ENCODE results near the gene CNKSR2. TPM values are rescaled to one million over a fixed set of nuclear protein-coding genes. Genes with fewer than 3 reads are reported as not detected.

The CNKSR2 gene
- total and polyA plus RNA-seq, 4 donors = 0.55 to 3.3 (median 2.0) TPM

- Histone ChIP-seq H3K4me3 (ENCODE audit: low read depth in 1 of 3, low read length in 3 of 3) (no peak overlapping the region), H3K27me3 (ENCODE audit: control insufficient read depth in 4 of 4, insufficient read depth in 4 of 4, low read length in 3 of 4) (no peaks in the 10 kb centered on the region), H3K27ac (ENCODE audit: low read depth in 1 of 2, low read length in 2 of 2) (no peak overlapping the region), H3K9ac (ENCODE audit: low read depth in 1 of 2, low read length in 2 of 2) (no peak overlapping the region), H3K36me3 (ENCODE audit: control insufficient read depth in 4 of 4, insufficient read depth in 3 of 4, low read depth in 1 of 4, low read length in 3 of 4) (no peaks in the 10 kb centered on the region), H3K9me3 (ENCODE audit: control insufficient read depth in 4 of 4, low read length in 3 of 4) (no peaks in the 10 kb centered on the region), H3K4me1 (ENCODE audit: control insufficient read depth in 4 of 4, insufficient read depth in 4 of 4, low read length in 3 of 4) (no peaks in the 10 kb centered on the region)
- DNase-seq (ENCODE audit: low spot score) = no peak
- WGBS = 91% methylated on average over 3 of the region's 3 CpGs
- no peak for TF ChIP-seq JUND (IDR thresholded peaks at IDR 0.05)
- TF ChIP-seq TAF1 (conservative IDR thresholded peaks at IDR 0.05) = no peak
- TF ChIP-seq RXRA (IDR thresholded peaks at IDR 0.05) = no peak
- TF ChIP-seq REST (IDR thresholded peaks at IDR 0.05) = no peak
- TF ChIP-seq RAD21 (IDR thresholded peaks at IDR 0.05) = no peak
- no peak for TF ChIP-seq SP1 (IDR thresholded peaks at IDR 0.05)
- TF ChIP-seq CTCF (IDR thresholded peaks at IDR 0.05; ENCODE audit: low read depth, low read length, missing input control) = no peak
- no peak for TF ChIP-seq HNF4G (IDR thresholded peaks at IDR 0.05)
- TF ChIP-seq HNF4A (conservative IDR thresholded peaks at IDR 0.05) = no peak
- TF ChIP-seq FOXA2 (IDR thresholded peaks at IDR 0.05) = no peak
- TF ChIP-seq FOXA1 (IDR thresholded peaks at IDR 0.05) = no peak
- no peak for TF ChIP-seq ATF3 (IDR thresholded peaks at IDR 0.05)
- no peak for TF ChIP-seq YY1 (IDR thresholded peaks at IDR 0.05)
- no peak for TF ChIP-seq MAX (IDR thresholded peaks at IDR 0.05)
- no peak for TF ChIP-seq EGR1 (IDR thresholded peaks at IDR 0.05; ENCODE audit: low read depth in 2 of 2)
- no peak for TF ChIP-seq NR2F2 (IDR thresholded peaks at IDR 0.05)
- no peak for TF ChIP-seq GABPA (IDR thresholded peaks at IDR 0.05 in 1 of 2, conservative IDR thresholded peaks at IDR 0.05 in 1 of 2)
These were observed 38.7 kb downstream of the CNKSR2 start for GRCh38 chrX:21412883-21413282.

GRCh38 chrX:21427086-21427485 is 52.9 kb downstream of the CNKSR2 start:
- Histone ChIP-seq H3K4me1 (ENCODE audit: control insufficient read depth in 4 of 4, insufficient read depth in 4 of 4, low read length in 3 of 4) (no peaks in the 10 kb centered on the region), H3K27me3 (ENCODE audit: control insufficient read depth in 4 of 4, insufficient read depth in 4 of 4, low read length in 3 of 4) (no peaks in the 10 kb centered on the region), H3K27ac (ENCODE audit: low read depth in 1 of 2, low read length in 2 of 2) (no peak overlapping the region), H3K9ac (ENCODE audit: low read depth in 1 of 2, low read length in 2 of 2) (no peak overlapping the region), H3K36me3 (ENCODE audit: control insufficient read depth in 4 of 4, insufficient read depth in 3 of 4, low read depth in 1 of 4, low read length in 3 of 4) (no peaks in the 10 kb centered on the region), H3K4me3 (ENCODE audit: low read depth in 1 of 3, low read length in 3 of 3) (no peak overlapping the region), H3K9me3 (ENCODE audit: control insufficient read depth in 4 of 4, low read length in 3 of 4) (no peaks in the 10 kb centered on the region)
- WGBS = 83% methylated on average over 2 of the region's 2 CpGs
- no peak for DNase-seq (ENCODE audit: low spot score)
- no peak for TF ChIP-seq GABPA (IDR thresholded peaks at IDR 0.05 in 1 of 2, conservative IDR thresholded peaks at IDR 0.05 in 1 of 2)
- TF ChIP-seq TAF1 (conservative IDR thresholded peaks at IDR 0.05) = no peak
- TF ChIP-seq NR2F2 (IDR thresholded peaks at IDR 0.05) = no peak
- TF ChIP-seq HNF4G (IDR thresholded peaks at IDR 0.05) = no peak
- no peak for TF ChIP-seq FOXA2 (IDR thresholded peaks at IDR 0.05)
- no peak for TF ChIP-seq JUND (IDR thresholded peaks at IDR 0.05)
- no peak for TF ChIP-seq RXRA (IDR thresholded peaks at IDR 0.05)
- no peak for TF ChIP-seq RAD21 (IDR thresholded peaks at IDR 0.05)
- no peak for TF ChIP-seq FOXA1 (IDR thresholded peaks at IDR 0.05)
- no peak for TF ChIP-seq MAX (IDR thresholded peaks at IDR 0.05)
- TF ChIP-seq CTCF (IDR thresholded peaks at IDR 0.05; ENCODE audit: low read depth, low read length, missing input control) = no peak
- TF ChIP-seq ZBTB33 (IDR thresholded peaks at IDR 0.05) = no peak
- TF ChIP-seq HNF4A (conservative IDR thresholded peaks at IDR 0.05) = no peak
- no peak for TF ChIP-seq EGR1 (IDR thresholded peaks at IDR 0.05; ENCODE audit: low read depth in 2 of 2)
